Osteoblast (primary cell): ENCODE data around the gene INSYN2B. TPM values are rescaled to one million over a fixed set of nuclear protein-coding genes. Genes with fewer than 3 reads are reported as not detected.

Source experiments
- DNase-seq: peaks from one replicate; pipeline ENCODE4 v3.0.0; 2011; ENCODE audit warnings: low spot score, mixed read lengths; ENCODE audit not compliant: insufficient read length; ENCODE audit errors: missing footprints
- H2AFZ ChIP-seq: 2 replicates; pipeline ENCODE4 v1.6.0; 2011; ENCODE audit warnings: mild to moderate bottlenecking, low read length
- H3K27ac ChIP-seq: 2 replicates; pipeline ENCODE4 v1.5.1; 2011; ENCODE audit warnings: mild to moderate bottlenecking, low read depth, low read length, moderate library complexity
- H3K27me3 ChIP-seq: 2 replicates; pipeline ENCODE4 v1.6.0; 2012; ENCODE audit warnings: mild to moderate bottlenecking, control low read depth, inconsistent platforms, low read length, moderate library complexity; ENCODE audit not compliant: insufficient read depth
- H3K36me3 ChIP-seq: 2 replicates; pipeline ENCODE4 v1.5.1; 2011; ENCODE audit warnings: mild to moderate bottlenecking, low read length, control low read depth, moderate library complexity; ENCODE audit not compliant: insufficient read depth
- H3K4me1 ChIP-seq: 2 replicates; pipeline ENCODE4 v1.5.1; 2011; ENCODE audit warnings: mild to moderate bottlenecking, low read length, control low read depth, moderate library complexity; ENCODE audit not compliant: insufficient read depth
- H3K4me2 ChIP-seq: 2 replicates; pipeline ENCODE4 v1.6.0; 2011; ENCODE audit warnings: mild to moderate bottlenecking, low read length; ENCODE audit not compliant: insufficient read depth
- H3K4me3 ChIP-seq: fragments of 200-600 bp; sonication (generic); 3 replicates; pipeline ENCODE4 v1.5.1; 2012; ENCODE audit warnings: mild to moderate bottlenecking, low read length, inconsistent platforms; ENCODE audit not compliant: insufficient read depth
- H3K79me2 ChIP-seq: 2 replicates; pipeline ENCODE4 v1.6.0; 2012; ENCODE audit warnings: mild to moderate bottlenecking, low read length, control low read depth, inconsistent platforms; ENCODE audit not compliant: insufficient read depth
- H3K9me3 ChIP-seq: 2 replicates; pipeline ENCODE4 v1.5.1; 2011; ENCODE audit warnings: low read depth, low read length, control low read depth
- H4K20me1 ChIP-seq: 2 replicates; pipeline ENCODE4 v1.6.0; 2012; ENCODE audit warnings: mild to moderate bottlenecking, low read length, control low read depth; ENCODE audit not compliant: insufficient read depth
- CTCF ChIP-seq: IDR thresholded peaks from 2 replicates; pipeline ENCODE4 v1.5.1; 2011; ENCODE audit warnings: mild to moderate bottlenecking, low read depth, low read length, moderate library complexity; ENCODE audit errors: extremely low read depth
- total RNA-seq: library from RNA; depleted of rRNA; stranded (reverse); fragments of >200 nt; gene quantifications from 2 replicates; pipeline ENCODE4 v1.2.3, GENCODE V29; 2012

The INSYN2B gene
- total RNA-seq, 1 donor = 2.2 TPM

DNA sequence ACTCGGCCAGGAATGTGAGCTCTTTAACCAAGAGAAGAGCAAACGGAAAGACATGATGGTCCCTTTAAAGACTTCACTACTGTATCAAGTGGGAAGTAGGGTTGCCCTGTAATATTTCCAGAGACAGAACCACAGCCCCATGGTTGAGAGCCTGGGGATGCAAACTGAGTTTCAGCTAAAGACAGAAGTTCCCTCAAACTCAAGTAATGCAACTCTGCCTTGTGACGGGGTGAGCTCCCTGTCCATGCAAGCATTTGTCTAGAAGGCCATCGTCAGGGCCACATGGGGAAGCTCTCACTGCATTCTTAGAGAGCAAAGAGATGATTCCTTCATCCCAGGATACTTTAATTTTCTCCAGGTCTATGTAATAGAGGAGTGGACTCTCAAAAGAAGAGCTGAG, 82.8 kb downstream of the INSYN2B start:
- Histone ChIP-seq H3K4me1 (peaks cover 16% of the 10 kb centered on the region), H3K4me3 (no peak overlapping the region), H3K27ac (no peak overlapping the region), H3K79me2 (no peaks in the 10 kb centered on the region), H3K27me3 (no peaks in the 10 kb centered on the region), H3K36me3 (no peaks in the 10 kb centered on the region), H3K4me2 (no peak overlapping the region), H2AFZ (no peak overlapping the region), H3K9me3 (no peaks in the 10 kb centered on the region), H4K20me1 (no peaks in the 10 kb centered on the region)
- DNase-seq = no peak
- TF ChIP-seq CTCF = no peak

DNA sequence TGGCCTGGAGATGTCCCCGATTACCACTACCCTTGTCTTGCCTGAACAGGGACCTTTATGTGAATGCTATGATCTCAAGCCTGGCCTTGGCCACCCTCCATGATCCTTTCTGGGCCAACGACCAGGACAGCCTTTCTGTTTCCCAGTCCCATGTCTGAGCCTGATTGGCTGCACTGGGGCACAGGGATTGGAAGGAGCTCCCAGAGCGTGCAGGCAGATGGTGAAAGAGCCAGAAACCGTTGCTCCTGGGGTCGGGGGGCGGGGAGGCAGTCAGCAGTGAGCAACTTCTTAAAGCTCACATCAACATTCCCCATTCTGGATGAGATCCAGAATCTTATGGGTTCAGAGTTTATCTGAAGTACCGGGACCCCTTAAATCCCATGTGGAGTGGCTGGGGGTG, 84.4 kb downstream of the INSYN2B start:
- Histone ChIP-seq H3K27ac (peak overlapping the region; percentile 14), H3K79me2 (no peaks in the 10 kb centered on the region), H3K4me2 (peak overlapping the region; percentile 49), H3K4me3 (no peak overlapping the region), H3K27me3 (no peaks in the 10 kb centered on the region), H3K9me3 (no peaks in the 10 kb centered on the region), H3K36me3 (no peaks in the 10 kb centered on the region), H2AFZ (peak overlapping the region; percentile 20), H4K20me1 (no peaks in the 10 kb centered on the region), H3K4me1 (peaks cover 16% of the 10 kb centered on the region)
- TF ChIP-seq CTCF = no peak
- DNase-seq = peak; percentile 37

DNA sequence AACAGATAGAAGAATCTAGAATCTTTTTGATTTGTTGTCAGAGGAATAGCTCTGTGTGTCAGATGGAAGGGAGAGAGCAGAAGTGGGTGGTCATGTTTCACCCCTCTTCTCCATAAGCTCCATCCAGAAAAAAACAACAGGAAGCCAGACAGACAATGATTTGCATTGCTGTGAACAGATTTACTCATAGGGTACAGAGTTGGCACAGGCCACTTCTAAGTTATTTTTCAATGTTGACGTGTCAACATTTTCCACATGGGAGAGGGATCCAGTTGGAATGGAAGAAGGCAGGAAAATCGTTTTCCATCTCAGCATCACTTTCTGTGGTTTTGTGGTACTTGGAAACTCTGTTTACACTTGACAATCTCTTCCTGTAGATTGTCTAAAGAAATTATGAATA, 86.7 kb downstream of the INSYN2B start:
- Histone ChIP-seq H3K9me3 (no peaks in the 10 kb centered on the region), H3K79me2 (no peaks in the 10 kb centered on the region), H3K36me3 (no peaks in the 10 kb centered on the region), H4K20me1 (no peaks in the 10 kb centered on the region), H3K4me3 (no peak overlapping the region), H3K4me2 (peak overlapping the region; percentile 11), H2AFZ (no peak overlapping the region), H3K4me1 (peaks cover 16% of the 10 kb centered on the region), H3K27ac (no peak overlapping the region), H3K27me3 (no peaks in the 10 kb centered on the region)
- DNase-seq = peak; percentile 49
- TF ChIP-seq CTCF = no peak

DNA sequence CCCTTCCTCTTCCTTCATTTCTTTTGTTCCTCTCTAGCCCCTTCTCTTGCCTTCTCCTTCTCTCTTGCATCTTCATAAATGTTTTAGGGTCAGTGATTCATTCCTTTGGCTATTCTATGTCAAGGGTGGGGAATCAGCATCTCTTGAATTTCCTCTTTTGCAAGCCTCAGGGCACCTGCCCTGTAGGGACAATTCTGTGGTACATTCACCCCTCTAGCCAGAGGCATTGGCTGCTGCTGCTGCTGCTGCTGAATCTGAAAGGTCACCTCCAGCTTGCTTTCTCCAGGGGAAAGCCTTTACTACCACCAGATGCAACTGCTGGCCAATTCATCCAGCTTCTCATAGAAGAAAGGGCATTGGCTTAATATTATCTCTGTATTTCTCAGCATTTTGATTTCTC, 87.3 kb downstream of the INSYN2B start:
- Histone ChIP-seq H4K20me1 (no peaks in the 10 kb centered on the region), H3K4me1 (peaks cover 16% of the 10 kb centered on the region), H2AFZ (no peak overlapping the region), H3K4me3 (no peak overlapping the region), H3K36me3 (no peaks in the 10 kb centered on the region), H3K4me2 (no peak overlapping the region), H3K27ac (no peak overlapping the region), H3K27me3 (no peaks in the 10 kb centered on the region), H3K79me2 (no peaks in the 10 kb centered on the region), H3K9me3 (no peaks in the 10 kb centered on the region)
- no peak for TF ChIP-seq CTCF
- no peak for DNase-seq
